RWPE1 (cell line): ENCODE measurements around the gene TNFSF9.

ENCODE experiments used
- CTCF ChIA-PET: fragments of 350-600 bp; sonication (Branson Sonifier 250); formaldehyde crosslinking; extraction: SDS; loops from one replicate; lab custom pipeline; 2021; lab: Yijun Ruan, JAX
- POLR2A ChIA-PET: fragments of 400-600 bp; formaldehyde crosslinking; extraction: SDS; loops from one replicate; lab custom pipeline; 2020; ENCODE audit warnings: antibody characterized with exemption; ENCODE audit not compliant: low non-redundant PET; lab: Yijun Ruan, JAX
- DNase-seq: peaks from one replicate; pipeline ENCODE4 v3.0.0; 2012; ENCODE audit warnings: low spot score
- H3K27ac ChIP-seq: fragments of 450-650 bp; 2 replicates; pipeline ENCODE4 v1.5.1; 2017
- CTCF ChIP-seq: fragments of 450-650 bp; conservative IDR thresholded peaks from 2 replicates; pipeline ENCODE4 v1.5.1; 2017; ENCODE audit warnings: low read depth, mild to moderate bottlenecking

The TNFSF9 gene

DNA sequence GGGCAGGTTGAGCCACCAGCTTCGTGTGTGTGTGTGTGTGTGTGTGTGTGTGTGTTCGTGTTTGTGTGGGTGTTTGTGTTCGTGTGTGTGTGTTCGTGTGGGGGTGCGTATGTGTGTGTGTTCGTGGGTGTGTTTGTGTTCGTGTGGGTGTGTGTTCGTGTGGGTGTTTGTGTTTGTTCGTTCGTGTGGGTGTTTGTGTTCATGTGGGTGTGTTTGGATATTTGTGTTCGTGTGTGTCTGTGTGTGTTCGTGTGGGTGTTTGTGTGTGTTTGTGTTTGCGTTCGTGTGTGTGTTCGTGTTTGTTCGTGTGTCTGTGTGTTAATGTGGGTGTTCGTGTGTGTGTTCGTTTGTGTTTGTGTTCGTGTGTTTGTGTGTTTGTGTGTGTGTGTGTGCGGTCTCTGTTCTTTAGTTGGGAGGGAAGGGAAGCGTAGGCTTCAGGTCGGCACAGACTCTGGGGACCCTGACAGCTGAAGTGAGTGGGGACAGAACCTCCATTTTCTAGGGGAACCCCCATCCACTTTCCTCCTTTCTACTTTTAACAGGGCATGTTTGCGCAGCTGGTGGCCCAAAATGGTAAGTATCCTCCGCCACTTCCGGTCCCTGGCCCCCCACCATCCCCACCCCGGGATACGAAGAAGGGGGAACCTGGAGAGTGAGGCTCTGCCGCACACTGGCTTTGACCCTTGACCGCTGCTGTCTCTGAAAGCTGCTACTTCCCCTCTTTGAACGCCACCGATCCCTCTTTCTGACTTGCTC lies 1.6 kb downstream of the TNFSF9 start:
- H3K27ac ChIP-seq = peak overlapping the region; percentile 71

GRCh38 chr19:6533000-6533328 lies 2.1 kb downstream of the TNFSF9 start:
- POLR2A ChIA-PET = no interaction called here
- DNase-seq = no peak
- no peak for TF ChIP-seq CTCF
- peak overlapping the region; percentile 71 for H3K27ac ChIP-seq
- CTCF ChIA-PET = no interaction called here

More for the DNA sequence above, 1.6 kb downstream of the TNFSF9 start:
- no peak for TF ChIP-seq CTCF
- no peak for DNase-seq
- ChIA-PET POLR2A (interaction anchor here (0.6 kb wide), 1 partner anchor 9 kb away, joined by 9 read pairs; no protein-coding TSS in a partner anchor), CTCF (interaction anchor here (0.7 kb wide), 1 partner anchor 59 kb away, joined by 3 read pairs; no protein-coding TSS in a partner anchor)

DNA sequence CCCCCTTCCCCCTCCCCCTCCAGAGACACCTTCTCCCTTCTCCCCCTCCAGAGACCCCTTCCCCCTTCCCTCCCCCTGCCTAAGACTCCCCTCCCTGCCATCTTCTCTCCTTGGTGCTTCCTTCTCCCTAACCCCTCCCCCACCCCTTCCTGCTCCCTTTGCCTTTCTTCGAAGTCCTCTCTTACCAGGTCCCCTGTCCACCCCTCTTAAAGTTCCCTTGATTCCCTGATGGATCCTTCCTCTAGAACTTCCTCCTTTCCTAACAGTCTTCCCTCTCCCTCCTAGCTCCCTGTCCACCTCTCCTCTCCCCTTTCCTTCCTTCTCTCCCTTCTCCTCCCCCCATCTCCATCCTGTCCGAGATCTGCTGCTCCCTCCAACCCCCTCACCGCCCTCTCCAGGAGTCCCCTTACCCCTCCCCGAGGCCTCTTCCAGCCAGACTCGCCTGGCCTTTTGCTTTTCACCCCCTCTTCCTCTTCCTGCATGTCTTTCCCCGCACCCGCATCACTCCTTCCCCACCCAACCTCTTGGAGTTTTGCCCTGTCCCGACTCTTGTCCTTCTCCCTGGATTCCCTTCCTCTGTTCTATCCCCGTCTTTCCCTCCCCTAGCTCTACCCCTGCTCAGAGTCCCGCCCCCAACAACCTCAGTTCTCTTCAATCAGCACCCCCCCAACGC lies 3.1 kb downstream of the TNFSF9 start:
- POLR2A ChIA-PET = no interaction called here
- TF ChIP-seq CTCF = no peak
- H3K27ac ChIP-seq = peak overlapping the region; percentile 77
- CTCF ChIA-PET = no interaction called here
- no peak for DNase-seq

GRCh38 chr19:6534451-6535093 lies 3.7 kb downstream of the TNFSF9 start:
- ChIA-PET CTCF (no interaction called here), POLR2A (no interaction called here)
- peak overlapping the region; percentile 77 for H3K27ac ChIP-seq
- TF ChIP-seq CTCF = no peak
- no peak for DNase-seq

GRCh38 chr19:6535558-6536137 lies 4.8 kb downstream of the TNFSF9 start:
- peak overlapping the region; percentile 86 for H3K27ac ChIP-seq
- no peak for DNase-seq
- TF ChIP-seq CTCF = no peak
- ChIA-PET POLR2A (no interaction called here), CTCF (no interaction called here)

- no peak for TF ChIP-seq CTCF
- ChIA-PET POLR2A (no interaction called here), CTCF (no interaction called here)
- H3K27ac ChIP-seq = peak overlapping the region; percentile 86; the same call in 1 of the 2 replicates
- no peak for DNase-seq
Measured at GRCh38 chr19:6539514-6539913, 8.7 kb downstream of the TNFSF9 start.
